GM23338 (cell line): ENCODE data around the gene MIR17HG. TPM values are rescaled to one million over a fixed set of nuclear protein-coding genes. Genes with fewer than 3 reads are reported as not detected.

ENCODE experiments used
- ATAC-seq: fragments of 200-7000 bp; cut with Tn5 transposase; 3 replicates; pipeline ENCODE4 v1.9.1; 2020
- DNase-seq: peaks from one replicate; pipeline ENCODE4 v3.0.0-alpha.2; 2015; ENCODE audit warnings: low spot score
- H2AFZ ChIP-seq: fragments of 200-600 bp; sonication (generic); 2 replicates; pipeline ENCODE4 v1.8.0; 2016; ENCODE audit warnings: antibody characterized with exemption, mild to moderate bottlenecking, moderate library complexity
- H3F3A ChIP-seq: fragments of 200-600 bp; sonication (generic); replicated peaks from 2 replicates; pipeline ENCODE4 v1.8.0; 2017; ENCODE audit warnings: antibody characterized with exemption, mixed run types, low read depth
- H3K27ac ChIP-seq: fragments of 200-600 bp; sonication (generic); 2 replicates; pipeline ENCODE4 v1.6.1; 2016; ENCODE audit warnings: low read depth
- H3K27me3 ChIP-seq: fragments of 200-600 bp; sonication (generic); 2 replicates; pipeline ENCODE4 v1.8.0; 2016; ENCODE audit warnings: mild to moderate bottlenecking, mixed run types, moderate library complexity; ENCODE audit not compliant: insufficient read depth
- H3K36me3 ChIP-seq: fragments of 200-600 bp; sonication (generic); 2 replicates; pipeline ENCODE4 v1.8.0; 2016; ENCODE audit warnings: mild to moderate bottlenecking; ENCODE audit not compliant: insufficient read depth
- H3K4me1 ChIP-seq: fragments of 200-600 bp; sonication (generic); 2 replicates; pipeline ENCODE4 v1.8.0; 2016; ENCODE audit warnings: mild to moderate bottlenecking, moderate library complexity; ENCODE audit not compliant: insufficient read depth
- H3K4me2 ChIP-seq: fragments of 200-600 bp; sonication (generic); 2 replicates; pipeline ENCODE4 v1.7.1; 2017; ENCODE audit warnings: mixed run types
- H3K4me3 ChIP-seq: fragments of 200-600 bp; sonication (generic); 2 replicates; pipeline ENCODE4 v1.6.1; 2016; ENCODE audit warnings: mixed run types
- H3K79me2 ChIP-seq: fragments of 200-600 bp; sonication (generic); replicated peaks from 2 replicates; pipeline ENCODE4 v1.8.0; 2017; ENCODE audit warnings: mild to moderate bottlenecking; ENCODE audit not compliant: insufficient read depth
- H3K9me2 ChIP-seq: fragments of 200-600 bp; sonication (generic); 2 replicates; pipeline ENCODE4 v1.8.0; 2017; ENCODE audit not compliant: insufficient read depth
- H4K20me1 ChIP-seq: fragments of 200-600 bp; sonication (generic); replicated peaks from 2 replicates; pipeline ENCODE4 v1.8.0; 2017; ENCODE audit warnings: mild to moderate bottlenecking; ENCODE audit not compliant: insufficient read depth
- H3K27ac Mint-ChIP-seq: 2 replicates; pipeline ENCODE4 v1.8.0; 2020; ENCODE audit warnings: inconsistent platforms, mild to moderate bottlenecking, moderate library complexity, mixed read lengths
- H3K27me3 Mint-ChIP-seq: 3 replicates; pipeline ENCODE4 v1.8.0; 2022; ENCODE audit warnings: low read depth, mild to moderate bottlenecking, moderate library complexity, mixed read lengths, inconsistent platforms; ENCODE audit not compliant: insufficient read depth, poor library complexity
- H3K36me3 Mint-ChIP-seq: 3 replicates; pipeline ENCODE4 v1.8.0; 2021; ENCODE audit warnings: low read depth, mild to moderate bottlenecking, inconsistent platforms, moderate library complexity, mixed read lengths
- H3K4me1 Mint-ChIP-seq: 3 replicates; pipeline ENCODE4 v1.8.0; 2020; ENCODE audit warnings: mild to moderate bottlenecking, inconsistent platforms, mixed read lengths
- H3K4me3 Mint-ChIP-seq: 3 replicates; pipeline ENCODE4 v1.8.0; 2021; ENCODE audit warnings: moderate library complexity, mild to moderate bottlenecking, inconsistent platforms, mixed read lengths
- H3K9me3 Mint-ChIP-seq: 3 replicates; pipeline ENCODE4 v1.8.0; 2020; ENCODE audit warnings: moderate library complexity, mild to moderate bottlenecking, inconsistent platforms, mixed read lengths
- CREB1 ChIP-seq: fragments of 250-450 bp; sonication (Bioruptor Pico); IDR thresholded peaks from 2 replicates; pipeline ENCODE4 v1.5.0; 2020; ENCODE audit warnings: low read depth, mild to moderate bottlenecking, moderate library complexity
- CTCF ChIP-seq, 2 experiments: fragments of 200-600 bp in 1 of 2; sonication (generic) in 1 of 2; conservative IDR thresholded peaks; 2 replicates each; pipeline versions ENCODE4 v1.5.1 to v1.6.1; 2016 to 2017; ENCODE audit warnings: antibody characterized with exemption in 2 of 2, low read depth in 2 of 2, mild to moderate bottlenecking in 2 of 2, moderate library complexity in 1 of 2
- ETS1 ChIP-seq: IDR thresholded peaks from 2 replicates; pipeline ENCODE4 v1.6.1; 2016; ENCODE audit warnings: antibody characterized with exemption
- EZH2 ChIP-seq: fragments of 200-600 bp; sonication (generic); IDR thresholded peaks from one replicate; pipeline ENCODE4 v1.8.0; 2017; ENCODE audit warnings: antibody characterized with exemption, mild to moderate bottlenecking, low read depth; ENCODE audit not compliant: unreplicated experiment
- NANOG ChIP-seq: IDR thresholded peaks from 2 replicates; pipeline ENCODE4 v1.6.1; 2016; ENCODE audit warnings: antibody characterized with exemption, borderline replicate concordance
- POLR2AphosphoS5 ChIP-seq: IDR thresholded peaks from 2 replicates; pipeline ENCODE4 v1.6.1; 2016; ENCODE audit warnings: antibody characterized with exemption, low read depth
- STAT1 ChIP-seq: IDR thresholded peaks from one replicate; pipeline ENCODE4 v1.6.1; 2016; ENCODE audit warnings: antibody characterized with exemption; ENCODE audit not compliant: unreplicated experiment
- ZNF114 ChIP-seq: fragments of 250-450 bp; sonication (Bioruptor Pico); IDR thresholded peaks from 2 replicates; pipeline ENCODE4 v1.5.0; 2020; ENCODE audit warnings: mild to moderate bottlenecking, moderate library complexity
- ZNF462 ChIP-seq: fragments of 250-450 bp; sonication (Bioruptor Pico); IDR thresholded peaks from 2 replicates; pipeline ENCODE4 v1.5.0; 2020; ENCODE audit warnings: mild to moderate bottlenecking, moderate library complexity
- polyA plus RNA-seq: library from polyadenylated mRNA; unstranded; fragments of >200 nt; fragmentation: Nextera tagmentation; extraction: Ambion mirVana; gene quantifications from 2 replicates; pipeline ENCODE4 v1.2.1, GENCODE V29; 2016
- total RNA-seq: library from RNA; depleted of rRNA; stranded (reverse); fragments of >200 nt; shearing (Covaris generic); gene quantifications from 2 replicates; pipeline ENCODE4 v1.2.3, GENCODE V29; 2014

MIR17HG gene
- total and polyA plus RNA-seq, 2 experiments from 2014 or later = 14.8 to 46.0 TPM

GRCh38 chr13:91372911-91373310 lies 25.4 kb downstream of the MIR17HG start (continued):
- TF ChIP-seq ETS1 = no peak
- TF ChIP-seq CREB1 = no peak
- TF ChIP-seq EZH2 = no peak
- TF ChIP-seq STAT1 = no peak
- no peak for TF ChIP-seq CTCF (conservative IDR thresholded peaks at IDR 0.05; ENCODE audit: low read depth in 2 of 2)
- no peak for TF ChIP-seq NANOG
- no peak for TF ChIP-seq POLR2AphosphoS5

GRCh38 chr13:91375116-91375729 lies 27.7 kb downstream of the MIR17HG start:
- Histone ChIP-seq H3K9me2 (no peaks in the 10 kb centered on the region), H4K20me1 (no peaks in the 10 kb centered on the region), H3K4me2 (no peak overlapping the region), H3K27me3 (no peaks in the 10 kb centered on the region), H3K79me2 (no peaks in the 10 kb centered on the region), H2AFZ (no peak overlapping the region), H3K27ac (no peak overlapping the region), H3K36me3 (no peaks in the 10 kb centered on the region), H3F3A (no peaks in the 10 kb centered on the region), H3K4me3 (no peak overlapping the region), H3K4me1 (no peaks in the 10 kb centered on the region)
- Mint-ChIP-seq H3K9me3 (no peaks in the 10 kb centered on the region), H3K27me3 (peaks cover 4% of the 10 kb centered on the region), H3K4me1 (peaks cover 6% of the 10 kb centered on the region; the same call in 2 of the 3 replicates), H3K4me3 (no peak overlapping the region), H3K27ac (no peak overlapping the region), H3K36me3 (no peaks in the 10 kb centered on the region)
- ATAC-seq (peak; percentile 88), DNase-seq (peak; percentile 51)
- no peak for TF ChIP-seq NANOG
- TF ChIP-seq ZNF462 (CRISPR knock-in tag) = no peak
- TF ChIP-seq CTCF (conservative IDR thresholded peaks at IDR 0.05; ENCODE audit: low read depth in 2 of 2) = peak; percentile 65 to 69
- TF ChIP-seq ZNF114 (CRISPR knock-in tag) = no peak
- TF ChIP-seq CREB1 = no peak
